ENCODE results near the gene FOXA2.

Gene FOXA2

GRCh38 chr20:22583773-22584521 lies 425 bp downstream of the FOXA2 start:
- no peak for DNase-seq

DNA sequence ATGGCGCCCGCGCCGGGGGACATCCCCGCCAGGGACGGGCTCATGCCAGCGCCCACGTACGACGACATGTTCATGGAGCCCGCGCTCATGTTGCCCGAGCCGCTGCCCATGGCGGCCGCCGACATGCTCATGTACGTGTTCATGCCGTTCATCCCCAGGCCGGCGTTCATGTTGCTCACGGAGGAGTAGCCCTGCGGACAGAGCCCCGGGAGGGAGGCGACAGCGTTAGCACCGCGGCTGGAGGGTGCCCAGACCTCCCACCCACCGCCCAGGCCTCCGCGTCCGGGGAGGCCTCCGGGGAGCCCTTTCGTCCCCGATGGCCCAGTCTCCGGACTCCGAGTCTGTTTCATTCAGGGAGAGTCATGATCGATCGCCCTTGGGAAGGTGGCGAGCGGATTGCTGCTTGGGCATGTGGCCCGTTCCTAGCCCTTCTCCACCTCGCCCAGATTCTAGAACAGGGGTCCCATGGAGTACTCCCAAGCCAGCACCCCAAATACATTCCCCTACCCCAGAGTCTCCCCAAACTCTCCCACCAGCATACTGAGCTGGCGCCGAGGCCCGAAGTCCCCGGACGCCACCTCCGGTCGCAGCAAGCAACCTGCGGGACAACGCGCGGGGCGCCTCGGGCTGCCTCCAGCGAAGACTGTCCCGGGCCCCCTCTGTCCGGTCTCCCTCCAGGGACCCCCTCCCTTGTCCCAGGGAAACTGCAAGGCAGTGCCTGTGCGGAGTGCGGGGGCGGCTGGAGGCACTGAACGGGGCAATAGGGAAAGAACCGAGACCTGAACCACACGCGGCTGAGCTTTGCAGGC lies 1.2 kb downstream of the FOXA2 start:
- no peak for DNase-seq

DNA sequence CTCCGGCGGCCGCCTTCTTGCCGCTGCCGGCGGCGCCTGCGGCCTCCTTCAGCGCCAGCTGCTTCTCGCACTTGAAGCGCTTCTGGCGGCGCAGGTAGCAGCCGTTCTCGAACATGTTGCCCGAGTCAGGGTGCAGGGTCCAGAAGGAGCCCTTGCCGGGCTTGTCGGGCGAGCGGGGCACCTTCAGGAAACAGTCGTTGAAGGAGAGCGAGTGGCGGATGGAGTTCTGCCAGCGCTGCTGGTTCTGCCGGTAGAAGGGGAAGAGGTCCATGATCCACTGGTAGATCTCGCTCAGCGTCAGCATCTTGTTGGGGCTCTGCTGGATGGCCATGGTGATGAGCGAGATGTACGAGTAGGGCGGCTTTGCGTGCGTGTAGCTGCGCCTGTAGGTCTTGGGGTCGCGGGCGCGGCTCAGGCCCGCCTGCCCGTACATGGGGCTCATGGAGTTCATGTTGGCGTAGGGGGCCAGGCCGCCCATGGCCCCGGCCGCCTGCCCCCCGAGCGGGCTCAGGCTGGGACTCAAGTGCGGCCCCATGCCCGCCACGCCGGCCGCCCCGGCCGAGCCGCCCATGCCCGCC lies 1.9 kb downstream of the FOXA2 start:
- DNase-seq, result no peak

DNA sequence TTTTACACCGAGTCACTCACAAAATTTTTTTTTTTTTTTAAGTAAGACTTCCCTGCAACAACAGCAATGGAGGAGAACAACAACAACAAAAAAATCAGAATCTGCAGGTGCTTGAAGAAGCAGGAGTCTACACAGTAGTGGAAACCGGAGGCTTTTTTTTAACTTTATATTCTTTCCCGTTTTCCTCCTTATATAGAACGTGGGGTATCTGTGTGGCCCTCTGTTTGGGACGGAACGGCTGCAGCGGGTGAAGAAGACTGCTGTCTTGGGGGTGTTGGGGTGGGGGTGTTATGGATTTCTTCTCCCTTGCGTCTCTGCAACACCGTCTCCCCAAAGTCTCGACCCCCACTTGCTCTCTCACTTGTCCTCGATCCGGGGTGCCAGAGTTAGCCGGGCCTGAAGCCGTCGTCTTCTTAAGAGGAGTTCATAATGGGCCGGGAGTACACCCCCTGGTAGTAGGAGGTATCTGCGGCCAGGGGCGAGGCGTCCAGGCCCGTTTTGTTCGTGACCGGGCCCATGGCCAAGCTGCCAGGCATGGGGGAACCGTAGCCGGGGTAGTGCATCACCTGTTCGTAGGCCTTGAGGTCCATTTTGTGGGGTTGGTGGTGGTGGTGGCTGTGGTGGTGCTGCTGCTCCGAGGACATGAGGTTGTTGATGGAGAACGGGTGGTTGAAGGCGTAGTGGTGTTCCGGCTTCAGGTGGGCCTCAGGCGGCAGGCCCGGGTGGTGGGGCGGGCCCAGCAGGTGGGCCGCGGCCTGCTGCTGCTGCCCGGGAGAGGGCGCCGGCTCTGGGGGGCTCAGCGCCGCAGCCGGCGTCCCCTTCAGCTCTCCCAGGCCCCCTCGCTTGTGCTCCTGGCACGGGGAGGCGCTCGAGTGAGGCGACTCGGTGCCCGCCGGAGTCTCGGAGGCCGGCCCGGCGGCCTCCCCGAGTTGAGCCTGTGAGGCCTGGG lies 2.7 kb downstream of the FOXA2 start:
- DNase-seq, result no peak

GRCh38 chr20:22579711-22580697 lies 4.4 kb downstream of the FOXA2 start:
- no peak for DNase-seq

DNA sequence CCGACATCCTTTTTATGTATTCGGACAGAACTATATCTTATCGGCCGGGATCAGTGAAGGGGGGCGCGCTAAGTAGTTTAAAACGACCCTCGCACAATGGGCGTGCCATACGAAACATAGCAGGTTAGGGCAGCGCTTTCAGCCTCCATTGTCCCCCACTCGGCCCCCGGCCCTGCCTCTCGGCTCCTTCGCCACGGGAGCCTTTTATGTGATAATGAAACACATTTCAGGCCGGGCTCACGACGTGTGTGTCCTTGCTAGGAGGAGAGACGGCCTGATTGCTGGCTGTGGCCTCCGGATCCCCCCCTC lies 5.3 kb downstream of the FOXA2 start:
- DNase-seq, result no peak

DNA sequence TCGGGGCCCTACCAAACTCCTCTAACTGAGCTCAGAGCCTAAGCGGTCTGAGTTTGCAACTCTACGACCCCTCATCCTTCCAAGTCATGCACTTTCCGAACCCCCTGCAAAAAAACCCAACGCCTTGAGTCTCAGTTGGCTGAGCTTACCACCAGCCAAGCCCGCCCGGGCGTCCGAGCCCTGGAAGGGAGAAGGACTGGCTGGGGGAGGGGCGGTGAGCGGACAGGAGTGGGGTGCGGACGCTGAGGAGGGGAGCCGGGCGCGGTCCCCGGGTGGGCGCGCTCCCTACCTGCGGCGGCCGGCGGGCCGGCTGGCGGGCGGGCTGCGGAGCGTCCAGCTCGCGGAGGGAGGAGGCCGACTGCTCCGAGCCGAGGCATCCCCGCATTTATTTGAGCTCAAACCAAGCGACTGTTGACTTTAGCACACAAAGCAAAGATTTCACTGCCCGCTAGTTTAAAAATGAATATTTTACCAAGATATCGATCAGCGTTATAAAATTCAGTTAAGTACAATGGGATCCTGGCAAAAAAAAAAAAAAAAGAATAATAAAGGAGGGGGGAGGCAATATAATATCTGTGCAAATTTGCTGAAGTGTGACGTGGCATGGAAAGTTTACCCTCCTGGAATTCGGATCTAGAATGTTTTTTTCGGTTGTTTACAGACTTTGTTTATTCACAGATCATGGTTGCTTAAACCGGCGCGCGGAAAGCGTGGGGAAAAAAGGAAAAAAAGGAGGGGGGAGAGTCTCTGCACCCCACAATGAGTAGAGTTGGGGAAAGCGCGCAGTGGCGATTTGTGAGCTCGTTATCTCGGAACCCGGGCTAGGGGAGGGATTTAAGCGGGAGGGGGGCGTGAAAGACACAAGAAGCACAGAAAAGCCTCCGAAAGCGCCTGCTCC lies 5.9 kb downstream of the FOXA2 start:
- DNase-seq, result no peak

GRCh38 chr20:22577515-22578220 lies 6.7 kb downstream of the FOXA2 start:
- DNase-seq, result no peak

DNA sequence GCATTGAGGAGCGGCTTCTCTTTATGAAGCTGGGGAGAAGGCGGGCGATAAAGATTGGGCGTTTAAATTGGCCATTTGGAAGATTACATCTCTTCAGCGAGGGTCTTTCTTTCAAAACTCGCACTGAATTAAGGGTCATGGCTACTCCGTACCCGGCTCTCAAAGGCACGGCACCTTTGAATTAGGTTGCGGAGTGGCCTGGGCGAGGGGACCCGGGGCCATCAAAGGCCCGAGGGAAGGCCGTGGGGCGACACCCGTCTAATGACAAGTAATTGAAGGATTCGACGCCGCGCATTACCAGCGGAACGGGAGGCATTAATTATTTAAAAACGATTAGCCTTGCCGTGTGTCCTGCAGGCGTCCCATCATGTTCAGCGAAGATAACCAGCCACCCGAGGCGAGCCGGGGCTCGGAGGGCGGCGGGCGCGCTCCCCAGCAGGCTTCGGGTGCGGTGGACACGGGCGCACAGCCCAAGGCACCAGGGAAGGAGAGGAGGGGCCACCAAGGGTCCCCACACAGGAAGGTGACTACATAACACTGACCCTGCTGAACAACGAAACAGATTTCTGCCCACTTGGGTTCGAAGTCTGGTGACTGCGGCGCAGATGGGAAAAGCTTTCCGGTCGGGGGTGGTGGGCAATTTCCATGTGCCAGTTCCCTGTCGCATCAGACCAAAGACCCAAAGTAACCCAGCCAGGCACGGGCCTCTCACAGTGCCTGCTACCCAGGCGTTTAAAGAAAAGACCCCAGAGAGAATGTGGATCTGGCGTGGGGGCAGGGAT lies 7.4 kb downstream of the FOXA2 start:
- DNase-seq, result no peak

GRCh38 chr20:22576273-22576672 lies 8.1 kb downstream of the FOXA2 start:
- no peak for DNase-seq

- DNase-seq, result no peak
Measured at GRCh38 chr20:22575737-22576136, 8.6 kb downstream of the FOXA2 start.

GRCh38 chr20:22575087-22575721 lies 9.2 kb downstream of the FOXA2 start:
- no peak for DNase-seq

- no peak for DNase-seq
Measured at GRCh38 chr20:22574545-22575086, 9.8 kb downstream of the FOXA2 start.

DNA sequence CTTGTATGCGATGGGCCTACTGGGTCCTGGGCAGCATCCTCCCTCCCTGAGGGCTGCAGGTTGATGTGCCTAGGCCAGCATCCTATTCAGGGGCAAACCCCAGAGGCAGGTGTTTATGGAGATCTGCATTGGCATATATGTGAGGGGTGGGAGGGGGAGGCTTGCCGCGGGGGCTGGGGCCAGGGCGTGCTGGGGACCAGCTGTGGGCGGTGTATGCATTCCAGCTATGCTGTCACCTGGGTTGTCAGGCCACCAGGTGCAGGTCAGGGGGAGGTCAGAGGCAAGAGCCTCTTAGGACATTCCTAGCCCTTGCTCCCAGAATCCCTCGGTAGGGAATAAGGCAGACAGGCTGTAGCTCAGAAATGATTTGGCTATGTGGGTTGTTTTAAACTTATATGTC lies 11.9 kb downstream of the FOXA2 start:
- DNase-seq, result no peak

DNA sequence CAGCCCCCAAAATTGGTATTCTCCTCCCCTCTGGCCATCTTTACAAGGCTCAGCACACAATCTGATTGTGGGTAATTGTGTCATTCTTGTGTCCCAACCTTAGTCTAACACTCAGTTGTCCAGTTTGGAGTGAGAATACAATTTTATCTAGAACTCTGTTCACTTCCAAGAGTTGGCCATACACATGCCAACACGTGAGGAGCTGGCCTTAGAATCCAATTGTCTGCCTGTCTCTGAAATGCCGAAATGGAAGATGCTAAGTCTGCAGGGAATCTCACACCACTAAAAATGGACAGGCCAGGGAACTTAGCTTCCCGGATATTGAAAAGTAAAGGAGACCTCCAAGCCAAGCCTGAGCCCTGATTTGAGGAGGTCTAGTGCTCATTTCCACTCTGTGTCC lies 12.3 kb downstream of the FOXA2 start:
- no peak for DNase-seq

DNA sequence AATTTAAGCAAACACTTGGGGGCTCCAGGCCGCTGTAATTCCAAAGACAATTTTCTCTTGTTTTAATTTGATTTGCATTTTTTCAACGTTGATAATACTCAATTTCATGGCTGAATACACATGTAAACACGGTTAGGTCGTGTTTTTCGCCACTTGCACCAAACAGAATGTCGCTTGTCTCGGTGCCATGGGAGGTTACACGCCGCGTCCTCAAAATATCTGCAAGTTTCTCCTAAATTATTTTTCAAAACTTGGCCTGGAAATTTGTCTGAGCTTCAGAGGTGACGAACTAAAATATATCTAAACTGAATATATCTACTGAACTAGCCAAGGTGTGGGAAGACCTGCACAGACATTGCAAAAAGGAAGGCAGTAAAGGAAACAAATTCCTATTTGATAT lies 15.0 kb downstream of the FOXA2 start:
- no peak for DNase-seq

GRCh38 chr20:22568872-22569344 lies 15.5 kb downstream of the FOXA2 start:
- no peak for DNase-seq
